HK-2 (cell line): ENCODE measurements around the gene ITPK1.
"Not testable (repeated sequence)": the region's sequence is repeated elsewhere in the genome, so short reads cannot be mapped to it uniquely, and the experiment has no call there.

Source experiments
- DNase-seq: peaks from one replicate; pipeline ENCODE4 v3.0.0-alpha.2; 2018; ENCODE audit not compliant: unreplicated experiment

Gene ITPK1

GRCh38 chr14:93115821-93116675 lies at the start of gene ITPK1:
Gene ITPK1 (minus strand): TSS chr14:93115925. CDS start chr14:93115163, 762 bp downstream.
- peak; percentile 50 for DNase-seq

GRCh38 chr14:93163564-93163963 lies 47.8 kb upstream of the ITPK1 start:
- DNase-seq = no peak

- DNase-seq = no peak
Observed at GRCh38 chr14:93161411-93161940, 45.8 kb upstream of the ITPK1 start.

DNA sequence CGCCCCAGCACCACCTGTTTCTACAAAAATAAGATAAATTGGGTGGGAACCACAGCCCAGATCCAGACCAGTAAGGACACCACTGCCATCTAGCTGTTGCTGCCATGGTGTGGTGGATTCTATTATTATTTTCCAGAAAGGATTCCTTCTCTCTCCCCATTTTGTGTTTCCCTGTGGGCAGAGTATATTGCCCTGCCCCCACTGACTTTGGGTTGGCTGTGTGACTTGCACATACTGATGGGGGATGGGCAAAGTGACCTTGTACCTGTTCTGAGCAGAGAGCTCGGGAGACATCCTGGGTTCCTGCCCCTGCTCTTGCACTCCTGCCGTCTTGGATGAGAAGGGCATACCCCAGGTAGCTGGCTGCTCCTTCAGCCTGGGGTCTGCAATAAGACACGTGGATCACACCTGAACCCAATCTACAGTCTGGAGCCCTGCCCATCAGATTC lies 44.7 kb upstream of the ITPK1 start:
- DNase-seq = no peak

DNA sequence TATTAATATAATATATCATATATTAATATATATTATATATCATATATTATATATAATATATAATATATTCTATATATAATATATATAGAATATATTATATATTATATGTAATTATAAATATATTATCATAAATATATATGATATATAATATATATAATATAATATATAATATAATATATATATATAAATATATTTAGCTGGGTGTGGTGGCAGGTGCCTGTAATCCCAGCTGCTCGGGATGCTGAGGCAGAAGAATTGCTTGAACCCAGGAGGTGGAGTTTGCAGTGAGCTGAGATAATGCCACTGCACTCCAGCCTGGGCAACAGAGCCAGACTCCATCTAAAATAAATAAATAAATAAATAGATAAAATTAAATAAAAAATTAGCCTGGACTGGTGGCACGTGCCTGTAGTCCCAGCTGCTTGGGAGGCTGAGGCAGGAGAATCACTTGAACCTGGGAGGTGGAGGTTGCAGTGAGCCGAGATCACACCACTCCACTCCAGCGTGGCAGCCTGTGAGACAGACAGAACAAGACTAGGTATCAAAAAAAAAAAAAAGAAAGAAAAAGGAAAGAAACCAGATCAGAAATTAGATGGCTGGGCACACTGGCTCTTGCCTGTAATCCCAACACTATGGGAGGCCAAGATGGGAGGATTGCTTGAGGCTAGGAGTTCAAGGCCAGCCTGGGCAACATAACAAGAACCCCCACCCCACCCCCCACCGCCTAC lies 44.1 kb upstream of the ITPK1 start:
- not testable (repeated sequence) for DNase-seq

GRCh38 chr14:93158349-93158748 lies 42.6 kb upstream of the ITPK1 start:
- not testable (repeated sequence) for DNase-seq

GRCh38 chr14:93156693-93157369 lies 41.1 kb upstream of the ITPK1 start:
- DNase-seq = no peak

GRCh38 chr14:93155667-93156066 lies 39.9 kb upstream of the ITPK1 start:
- no peak for DNase-seq

DNA sequence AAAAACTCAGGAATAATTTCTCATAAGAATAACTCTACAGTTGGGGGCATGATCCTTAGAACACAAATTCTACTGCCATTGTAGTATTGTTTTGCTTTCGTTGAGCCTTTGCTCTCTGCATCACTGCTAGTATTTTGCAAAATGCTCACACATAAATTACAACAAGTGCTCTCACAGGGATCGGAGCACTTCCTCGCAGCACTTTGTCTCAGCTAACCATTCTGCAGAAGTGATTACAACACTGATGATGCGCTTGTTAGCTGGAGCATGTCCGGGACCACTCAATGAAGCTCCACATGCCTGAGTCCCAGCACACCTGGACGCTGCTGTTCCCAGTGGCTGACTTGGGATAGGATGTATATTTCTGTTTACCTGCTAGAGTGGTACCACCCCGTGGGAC lies 37.4 kb upstream of the ITPK1 start:
- DNase-seq = no peak

GRCh38 chr14:93150227-93151208 lies 34.8 kb upstream of the ITPK1 start:
- DNase-seq = peak; percentile 45

- DNase-seq = no peak
Observed at GRCh38 chr14:93148979-93149378, 33.3 kb upstream of the ITPK1 start.

GRCh38 chr14:93146119-93146518 lies 30.4 kb upstream of the ITPK1 start:
- DNase-seq = no peak

DNA sequence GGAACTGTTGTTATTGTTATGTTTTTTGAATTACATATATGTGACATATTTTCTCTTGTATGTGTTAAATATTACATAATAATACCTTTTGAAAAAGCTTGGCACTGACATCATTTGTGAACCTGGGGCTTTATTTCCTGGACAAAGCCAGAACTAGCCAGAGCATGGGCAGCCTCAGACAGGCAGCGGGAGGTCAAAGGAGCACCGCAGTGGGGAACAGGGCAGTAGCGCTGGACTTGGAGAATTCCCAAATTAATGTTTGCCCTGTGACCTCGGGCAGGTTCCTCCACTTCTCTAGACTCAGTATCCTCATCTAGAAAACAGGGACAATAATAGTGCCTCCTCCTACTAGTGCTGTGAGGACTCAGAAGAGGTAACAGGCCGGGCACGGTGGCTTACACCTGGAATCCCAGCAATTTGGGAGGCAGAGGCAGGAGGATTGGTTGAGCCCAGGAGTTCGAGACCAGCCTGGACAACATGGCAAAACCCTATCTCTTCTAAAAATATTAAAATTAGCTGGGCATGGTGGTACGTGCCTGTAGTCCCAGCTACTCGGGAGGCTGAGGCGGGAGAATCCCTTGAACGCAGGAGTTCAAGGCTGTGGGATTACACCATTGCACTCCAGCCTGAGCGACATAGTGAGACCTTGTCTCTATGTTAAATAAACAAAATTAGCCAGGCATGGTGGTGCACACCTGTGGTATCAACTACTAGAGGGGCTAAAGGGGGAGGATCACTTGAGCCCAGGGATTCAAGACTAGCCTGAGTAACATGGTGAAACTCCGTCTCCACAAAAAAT lies 27.3 kb upstream of the ITPK1 start:
- no peak for DNase-seq

DNA sequence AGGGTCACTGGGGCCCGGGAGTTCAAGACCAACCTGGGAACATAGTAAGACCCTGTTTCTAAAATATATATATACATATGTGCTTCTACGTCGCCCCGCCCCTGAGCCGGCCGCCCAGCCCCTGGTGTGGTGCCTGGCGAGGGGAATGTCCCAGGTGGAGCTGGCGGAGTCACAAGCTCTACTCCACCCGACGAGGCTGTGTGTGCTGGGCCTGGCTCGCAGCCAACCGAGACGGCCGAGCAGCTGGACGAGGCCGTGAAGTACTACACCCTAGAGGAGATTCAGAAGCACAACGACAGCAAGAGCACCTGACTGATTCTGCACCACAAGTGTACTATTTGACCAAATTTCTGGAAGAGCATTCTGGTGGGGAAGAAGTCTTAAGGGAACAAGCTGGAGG lies 22.1 kb upstream of the ITPK1 start:
- DNase-seq = no peak

DNA sequence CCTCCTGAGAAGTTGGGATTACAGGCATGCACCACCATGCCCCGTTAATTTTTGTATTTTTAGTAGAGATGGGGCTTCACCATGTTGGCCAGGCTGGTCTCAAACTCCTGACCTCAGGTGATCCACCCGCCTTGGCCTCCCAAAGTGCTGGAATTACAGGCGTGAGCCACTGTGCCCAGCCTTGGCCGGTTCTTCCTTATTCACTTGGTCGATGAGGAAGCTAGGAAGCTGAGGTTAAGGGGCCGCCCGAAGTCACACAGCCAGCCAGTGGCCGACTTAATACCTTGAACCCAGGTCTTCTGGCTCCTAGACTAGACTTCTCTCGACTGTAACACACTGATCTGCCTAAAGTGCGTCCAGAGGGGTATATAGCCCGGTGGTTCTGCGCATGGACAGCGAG lies 20.8 kb upstream of the ITPK1 start:
- not testable (repeated sequence) for DNase-seq

DNA sequence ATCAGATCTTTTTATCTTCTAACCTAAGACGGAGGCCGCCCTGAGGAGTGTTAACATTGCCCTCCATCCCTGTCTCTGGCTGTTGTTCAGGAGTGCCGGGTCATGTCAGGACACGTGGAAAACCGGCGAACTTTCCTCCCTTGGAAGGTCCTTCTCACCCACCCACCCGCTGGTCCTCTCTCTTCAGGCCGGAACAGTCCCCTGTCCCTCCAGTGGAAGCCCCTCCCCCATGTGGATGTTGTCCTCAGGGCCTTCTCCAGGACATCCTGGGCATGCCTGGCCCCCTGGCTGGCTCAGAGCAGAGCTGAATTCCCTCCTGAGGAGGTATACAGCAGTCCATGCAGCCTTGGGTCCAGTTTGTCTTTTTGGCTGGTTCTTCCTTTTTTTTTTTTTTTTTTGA lies 20.3 kb upstream of the ITPK1 start:
- no peak for DNase-seq

DNA sequence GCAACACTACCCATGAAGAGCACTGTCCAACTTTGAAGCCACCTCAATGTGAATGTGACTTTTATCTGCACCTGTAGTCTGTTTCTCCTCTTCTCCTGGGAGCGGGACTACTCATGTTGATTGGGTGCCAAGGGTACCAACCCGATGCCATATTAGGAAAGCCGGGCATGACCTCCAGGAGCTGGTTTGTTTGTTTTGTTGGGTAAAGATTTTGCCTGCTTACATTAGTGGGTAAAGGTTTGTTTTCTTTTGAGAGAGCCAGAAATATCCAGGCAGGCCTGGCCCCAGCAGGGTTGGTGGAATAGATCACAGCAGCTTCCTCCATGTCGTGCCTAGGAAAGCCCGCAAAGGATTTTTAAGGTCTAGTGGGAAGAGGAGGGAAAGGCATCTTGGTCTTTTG lies 19.7 kb upstream of the ITPK1 start:
- no peak for DNase-seq

DNA sequence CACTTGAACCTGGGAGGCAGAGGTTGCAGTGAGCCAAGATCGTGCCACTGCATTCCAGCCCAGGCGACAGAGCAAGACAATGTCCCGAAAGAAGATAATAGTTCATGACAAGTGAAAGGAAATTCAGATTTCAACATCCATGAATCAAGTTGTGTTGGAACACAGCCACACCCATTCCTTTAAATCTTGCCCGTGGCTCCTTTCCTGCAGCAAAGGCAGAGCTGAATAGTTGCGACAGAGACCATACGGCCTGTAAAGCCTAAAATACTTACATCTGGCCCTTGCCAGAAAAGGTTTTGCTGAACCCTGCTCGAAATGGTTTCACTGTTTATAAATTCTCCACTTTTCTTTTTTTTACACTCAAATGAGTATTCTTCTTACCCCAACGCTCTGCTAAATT lies 17.7 kb upstream of the ITPK1 start:
- no peak for DNase-seq

GRCh38 chr14:93132472-93133065 lies 16.8 kb upstream of the ITPK1 start:
- DNase-seq = no peak
